AG09309 (cell line): Measurements from ENCODE around the gene GLDN.

Experiments used
- DNase-seq: peaks from one replicate; pipeline ENCODE4 v3.0.0-alpha.2; 2010; ENCODE audit warnings: low read depth
- H3K4me3 ChIP-seq: 2 replicates; pipeline ENCODE4 v1.5.1; 2011; ENCODE audit warnings: mild to moderate bottlenecking, low read depth, low read length, moderate library complexity; ENCODE audit not compliant: control insufficient read depth
- CTCF ChIP-seq: IDR thresholded peaks from 2 replicates; pipeline ENCODE4 v1.5.1; 2011; ENCODE audit warnings: mild to moderate bottlenecking, low read depth, low read length, inconsistent platforms; ENCODE audit not compliant: insufficient read depth, control insufficient read depth; ENCODE audit errors: missing control alignments

The GLDN gene

GRCh38 chr15:51307811-51308210 is 33.6 kb upstream of the GLDN start:
- H3K4me3 ChIP-seq = no peak overlapping the region
- TF ChIP-seq CTCF = no peak
- DNase-seq = no peak

GRCh38 chr15:51310064-51310463 is 31.4 kb upstream of the GLDN start:
- TF ChIP-seq CTCF = no peak
- H3K4me3 ChIP-seq = no peak overlapping the region
- peak; percentile 34 for DNase-seq

GRCh38 chr15:51311510-51311909 is 29.9 kb upstream of the GLDN start:
- no peak overlapping the region for H3K4me3 ChIP-seq

GRCh38 chr15:51312166-51313073 is 29.0 kb upstream of the GLDN start:
- no peak for TF ChIP-seq CTCF
- no peak overlapping the region for H3K4me3 ChIP-seq
- no peak for DNase-seq

More at GRCh38 chr15:51311510-51311909, 29.9 kb upstream of the GLDN start:
- DNase-seq = no peak
- no peak for TF ChIP-seq CTCF

- H3K4me3 ChIP-seq = no peak overlapping the region
- DNase-seq = no peak
- TF ChIP-seq CTCF = no peak
These were observed 28.4 kb upstream of the GLDN start for GRCh38 chr15:51313074-51313393.

- TF ChIP-seq CTCF = no peak
- no peak overlapping the region for H3K4me3 ChIP-seq
- no peak for DNase-seq
These were observed 27.7 kb upstream of the GLDN start for GRCh38 chr15:51313644-51314280.
